ENCODE data around the gene SDS. TPM values are rescaled to one million over a fixed set of nuclear protein-coding genes. Genes with fewer than 3 reads are reported as not detected.

SDS gene
- total RNA-seq, 1 experiment from 2014 or later = not detected

- TF ChIP-seq YY1 (IDR thresholded peaks at IDR 0.05; ENCODE audit: extremely low read depth, insufficient replicate concordance, low read depth, low read length) (no peak), CBX3 (IDR thresholded peaks at IDR 0.05; ENCODE audit: low read depth) (no peak)
Measured at GRCh38 chr12:113364698-113365097, 39.0 kb downstream of the SDS start (continued).

- BruUV-seq (replicated peaks) = no TSS peak
- no peak for TF ChIP-seq YY1 (IDR thresholded peaks at IDR 0.05; ENCODE audit: extremely low read depth, insufficient replicate concordance, low read depth, low read length)
- TF ChIP-seq FOSL1 (IDR thresholded peaks at IDR 0.05; ENCODE audit: low read depth) = no peak
- no peak for TF ChIP-seq JUND (IDR thresholded peaks at IDR 0.05)
- TF ChIP-seq ELF1 (IDR thresholded peaks at IDR 0.05; ENCODE audit: borderline replicate concordance, low read depth) = no peak
- TF ChIP-seq CBX3 (IDR thresholded peaks at IDR 0.05; ENCODE audit: low read depth) = no peak
- TF ChIP-seq, protein P1, sequence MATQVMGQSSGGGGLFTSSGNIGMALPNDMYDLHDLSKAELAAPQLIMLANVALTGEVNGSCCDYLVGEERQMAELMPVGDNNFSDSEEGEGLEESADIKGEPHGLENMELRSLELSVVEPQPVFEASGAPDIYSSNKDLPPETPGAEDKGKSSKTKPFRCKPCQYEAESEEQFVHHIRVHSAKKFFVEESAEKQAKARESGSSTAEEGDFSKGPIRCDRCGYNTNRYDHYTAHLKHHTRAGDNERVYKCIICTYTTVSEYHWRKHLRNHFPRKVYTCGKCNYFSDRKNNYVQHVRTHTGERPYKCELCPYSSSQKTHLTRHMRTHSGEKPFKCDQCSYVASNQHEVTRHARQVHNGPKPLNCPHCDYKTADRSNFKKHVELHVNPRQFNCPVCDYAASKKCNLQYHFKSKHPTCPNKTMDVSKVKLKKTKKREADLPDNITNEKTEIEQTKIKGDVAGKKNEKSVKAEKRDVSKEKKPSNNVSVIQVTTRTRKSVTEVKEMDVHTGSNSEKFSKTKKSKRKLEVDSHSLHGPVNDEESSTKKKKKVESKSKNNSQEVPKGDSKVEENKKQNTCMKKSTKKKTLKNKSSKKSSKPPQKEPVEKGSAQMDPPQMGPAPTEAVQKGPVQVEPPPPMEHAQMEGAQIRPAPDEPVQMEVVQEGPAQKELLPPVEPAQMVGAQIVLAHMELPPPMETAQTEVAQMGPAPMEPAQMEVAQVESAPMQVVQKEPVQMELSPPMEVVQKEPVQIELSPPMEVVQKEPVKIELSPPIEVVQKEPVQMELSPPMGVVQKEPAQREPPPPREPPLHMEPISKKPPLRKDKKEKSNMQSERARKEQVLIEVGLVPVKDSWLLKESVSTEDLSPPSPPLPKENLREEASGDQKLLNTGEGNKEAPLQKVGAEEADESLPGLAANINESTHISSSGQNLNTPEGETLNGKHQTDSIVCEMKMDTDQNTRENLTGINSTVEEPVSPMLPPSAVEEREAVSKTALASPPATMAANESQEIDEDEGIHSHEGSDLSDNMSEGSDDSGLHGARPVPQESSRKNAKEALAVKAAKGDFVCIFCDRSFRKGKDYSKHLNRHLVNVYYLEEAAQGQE (IDR thresholded peaks at IDR 0.05; ENCODE audit: low read depth) = no peak
- TF ChIP-seq SP1 (IDR thresholded peaks at IDR 0.05; ENCODE audit: low read depth) = no peak
- TF ChIP-seq CTCF (IDR thresholded peaks at IDR 0.05 in 2 of 3, conservative IDR thresholded peaks at IDR 0.05 in 1 of 3; ENCODE audit: borderline replicate concordance in 1 of 3, insufficient read depth in 1 of 3, low read depth in 2 of 3, low read length in 2 of 3) = no peak
- TF ChIP-seq, protein P2, sequence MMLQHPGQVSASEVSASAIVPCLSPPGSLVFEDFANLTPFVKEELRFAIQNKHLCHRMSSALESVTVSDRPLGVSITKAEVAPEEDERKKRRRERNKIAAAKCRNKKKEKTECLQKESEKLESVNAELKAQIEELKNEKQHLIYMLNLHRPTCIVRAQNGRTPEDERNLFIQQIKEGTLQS (IDR thresholded peaks at IDR 0.05) = no peak
- TF ChIP-seq, protein P3, sequence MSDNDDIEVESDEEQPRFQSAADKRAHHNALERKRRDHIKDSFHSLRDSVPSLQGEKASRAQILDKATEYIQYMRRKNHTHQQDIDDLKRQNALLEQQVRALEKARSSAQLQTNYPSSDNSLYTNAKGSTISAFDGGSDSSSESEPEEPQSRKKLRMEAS (IDR thresholded peaks at IDR 0.05) = no peak
- TF ChIP-seq EZH2 (IDR thresholded peaks at IDR 0.05) = no peak
- no peak for TF ChIP-seq ZBTB33 (IDR thresholded peaks at IDR 0.05; ENCODE audit: extremely low read depth, insufficient replicate concordance, low read length)
- no peak for TF ChIP-seq EGR1 (IDR thresholded peaks at IDR 0.05; ENCODE audit: low read depth)
- no peak for TF ChIP-seq POLR2AphosphoS5 (IDR thresholded peaks at IDR 0.05; ENCODE audit: low read depth, low read length)
- no peak for TF ChIP-seq POLR2A (IDR thresholded peaks at IDR 0.05; ENCODE audit: borderline replicate concordance, extremely low read depth, insufficient read depth, insufficient read length)
- no peak for TF ChIP-seq ZFX (IDR thresholded peaks at IDR 0.05)
Measured at GRCh38 chr12:113361574-113362370, 41.9 kb downstream of the SDS start.

More at GRCh38 chr12:113361574-113362370, 41.9 kb downstream of the SDS start:
- POLR2A ChIA-PET = interaction anchor here (0.6 to 1.6 kb wide), 2 partner anchors 27 to 224 kb away, joined by 3 read pairs; partner anchors contain the start of gene SLC8B1
- Histone ChIP-seq H3K9me3 (ENCODE audit: control insufficient read depth in 1 of 2, insufficient read depth in 1 of 2, low read depth in 1 of 2, low read length in 2 of 2) (no peaks in the 10 kb centered on the region), H2AFZ (ENCODE audit: low read depth, low read length, poor library complexity, severe bottlenecking) (no peak overlapping the region), H3K4me1 (ENCODE audit: control insufficient read depth in 1 of 2, insufficient read depth in 2 of 2, low read length in 2 of 2) (peaks cover 12 to 23% of the 10 kb centered on the region in 2 experiments), H3K9me2 (ENCODE audit: insufficient read depth) (no peaks in the 10 kb centered on the region), H3K79me2 (ENCODE audit: insufficient read depth, low read length) (peaks cover 24% of the 10 kb centered on the region), H3K27ac (ENCODE audit: low read depth, low read length) (no peak overlapping the region), H4K20me1 (ENCODE audit: insufficient read depth) (no peaks in the 10 kb centered on the region), H3K9ac (ENCODE audit: low read length) (no peak overlapping the region), H3K4me2 (ENCODE audit: low read length) (no peak overlapping the region), H3K27me3 (ENCODE audit: insufficient read depth, low read length) (no peaks in the 10 kb centered on the region), H3K4me3 (replicated peaks in 1 of 2; ENCODE audit: low read depth in 1 of 2, low read length in 2 of 2) (no peak overlapping the region), H3K36me3 (ENCODE audit: control insufficient read depth in 1 of 2, insufficient read depth in 2 of 2, low read length in 2 of 2) (no peaks in the 10 kb centered on the region; a peak in 1 of 4 replicates)
- intact Hi-C loops (cut with micrococcal nuclease) = no loop called here
- ATAC-seq (no peak), DNase-seq (ENCODE audit: low read depth, low spot score) (no peak)
- CTCF ChIA-PET = no interaction called here
- RAD21 ChIA-PET (ENCODE audit: low non-redundant PET in 1 of 2, low total read pairs in 2 of 2, uncharacterized antibody in 2 of 2, unreplicated experiment in 2 of 2) = no interaction called here

Measured in HCT116 (cell line).